ENCODE results near the gene PLAAT2.
"Not testable (repeated sequence)": the region's sequence is repeated elsewhere in the genome, so short reads cannot be mapped to it uniquely, and the experiment has no call there.

Gene PLAAT2

DNA sequence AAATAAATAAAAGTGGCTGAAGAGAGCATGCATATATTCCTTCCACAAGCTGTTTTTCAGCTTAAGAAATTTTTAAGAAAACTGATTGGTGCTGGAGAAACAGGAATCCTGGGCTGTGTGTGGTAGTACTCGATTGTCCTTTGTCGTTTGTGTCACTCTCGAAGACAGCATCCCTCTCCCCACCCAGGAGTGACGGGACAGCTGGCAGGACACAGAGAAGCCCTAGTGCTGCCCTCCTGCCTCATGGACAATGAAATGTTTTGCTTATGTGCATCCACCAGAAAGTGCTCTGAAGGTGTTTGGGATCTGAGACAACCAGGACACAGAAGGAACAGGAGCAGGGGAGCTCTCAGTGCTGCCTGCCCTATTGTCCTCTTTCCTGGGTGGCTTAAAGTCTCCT is 13.8 kb downstream of the PLAAT2 start:
- DNase-seq (ENCODE audit: low spot score): no peak

DNA sequence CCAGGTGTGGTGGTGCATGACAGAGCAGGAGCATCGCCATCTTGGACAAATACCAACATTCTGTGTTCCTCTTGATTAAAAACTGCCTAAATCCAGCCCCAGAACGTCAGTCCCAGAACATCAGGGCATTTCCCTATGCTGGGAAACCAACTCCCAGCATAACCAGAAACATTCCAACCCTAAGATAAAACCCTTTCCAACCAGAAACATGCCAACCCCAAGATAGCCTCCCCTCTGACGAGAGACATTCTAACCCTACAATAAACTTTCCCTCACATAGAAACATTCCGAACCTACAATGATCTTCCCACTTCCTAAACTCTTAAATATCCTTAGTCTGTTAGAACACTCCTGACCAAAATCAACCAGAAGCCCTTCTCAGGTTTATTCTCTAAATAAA is 15.0 kb downstream of the PLAAT2 start:
- DNase-seq (ENCODE audit: low spot score): no peak

- DNase-seq (ENCODE audit: low spot score): no peak
Observed at GRCh38 chr11:63547061-63547460, 16.1 kb downstream of the PLAAT2 start.

DNA sequence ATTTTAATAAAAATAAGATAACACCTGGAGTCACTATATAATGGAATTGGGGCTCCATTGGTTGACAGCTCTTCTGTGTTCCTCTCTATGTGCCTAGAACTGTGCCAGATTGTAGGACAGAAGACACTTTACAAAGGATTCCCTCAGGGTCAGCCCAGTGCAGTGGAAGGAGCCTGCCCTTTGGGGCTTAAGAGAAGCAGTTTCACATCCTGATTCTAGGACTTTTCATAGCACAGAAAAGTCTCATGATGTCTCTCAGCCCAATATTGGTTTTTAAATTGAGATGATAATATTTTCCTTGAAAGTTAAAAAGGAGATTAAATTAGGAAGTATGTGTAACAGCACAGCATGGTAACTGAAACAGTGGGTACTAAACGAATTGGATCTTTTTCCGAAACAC is 19.5 kb downstream of the PLAAT2 start:
- DNase-seq (ENCODE audit: low spot score): no peak

DNA sequence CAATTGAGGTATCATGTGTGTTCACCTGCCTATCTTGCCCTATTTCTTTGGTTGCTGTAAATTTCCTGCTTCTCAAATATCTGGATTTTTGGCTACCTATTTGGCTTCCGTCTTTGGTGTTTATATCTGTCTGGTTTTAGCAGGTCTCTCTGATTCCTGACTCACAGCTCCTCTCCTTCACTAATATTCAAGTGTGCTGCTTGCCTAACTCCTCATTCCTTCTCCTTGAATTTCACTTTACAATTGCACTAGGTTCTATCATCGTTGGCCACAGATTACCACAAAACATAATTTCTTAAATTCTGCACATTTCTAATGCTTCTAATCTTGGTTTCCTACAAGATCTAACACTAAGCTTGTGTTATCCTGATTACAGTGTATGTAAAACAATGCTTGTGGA is 20.7 kb downstream of the PLAAT2 start:
- not testable (repeated sequence) for DNase-seq (ENCODE audit: low spot score)

- no peak for DNase-seq (ENCODE audit: low spot score)
Observed at GRCh38 chr11:63537293-63538101, 25.7 kb downstream of the PLAAT2 start.

GRCh38 chr11:63536669-63537292 is 26.4 kb downstream of the PLAAT2 start, which contains the start of gene PLAAT4:
TSS of gene PLAAT4 (plus strand) at chr11:63536808. CDS start at chr11:63536869, 61 bp downstream.
- DNase-seq (ENCODE audit: low spot score): peak; percentile 39

DNA sequence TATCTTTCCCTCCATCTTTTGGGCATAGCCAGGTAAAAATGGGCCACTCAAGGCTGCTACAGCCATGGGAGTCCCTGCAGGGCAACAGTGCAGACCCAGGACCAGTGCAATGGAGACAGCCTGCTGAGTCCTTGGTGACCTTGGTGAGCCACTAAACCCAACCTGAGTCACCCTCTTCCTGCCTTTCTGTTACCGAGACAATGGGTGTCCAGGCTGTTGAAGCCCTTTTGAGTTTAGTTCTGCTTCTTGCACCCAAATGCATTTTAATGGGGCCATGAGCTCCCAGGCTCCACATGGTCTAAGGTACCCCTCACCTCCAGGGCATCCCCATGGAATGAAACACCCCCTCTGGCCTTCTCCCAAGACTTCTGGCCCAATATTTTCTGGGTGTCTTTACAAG is 27.4 kb downstream of the PLAAT2 start:
- DNase-seq (ENCODE audit: low spot score): no peak

DNA sequence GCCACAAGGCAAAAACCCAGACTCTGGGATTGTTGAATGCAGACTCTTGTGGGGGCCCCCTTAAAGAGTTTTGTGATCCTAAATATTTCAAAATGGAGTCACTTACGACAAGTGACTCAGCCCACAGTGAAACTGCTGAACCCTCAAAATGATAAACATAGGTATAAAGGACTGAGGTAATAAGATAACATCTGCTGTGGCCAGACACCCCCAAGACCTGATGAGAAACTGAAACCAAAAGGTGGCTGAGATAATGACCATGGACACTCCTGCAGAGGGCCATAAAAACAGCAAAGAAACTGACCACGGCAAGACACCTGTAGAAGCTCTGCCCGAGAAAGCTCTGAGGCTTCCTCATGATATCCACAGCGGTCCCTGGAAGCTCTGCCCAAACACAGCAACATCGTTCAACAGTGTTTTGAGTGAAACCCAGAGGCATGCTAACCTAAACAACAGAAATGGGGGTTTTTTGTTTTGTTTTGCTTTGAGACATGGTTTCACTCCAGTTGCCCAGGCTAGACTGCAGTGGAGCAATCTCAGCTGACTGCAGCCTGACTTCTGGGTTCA is 28.2 kb downstream of the PLAAT2 start:
- peak; percentile 27 for DNase-seq (ENCODE audit: low spot score)

DNA sequence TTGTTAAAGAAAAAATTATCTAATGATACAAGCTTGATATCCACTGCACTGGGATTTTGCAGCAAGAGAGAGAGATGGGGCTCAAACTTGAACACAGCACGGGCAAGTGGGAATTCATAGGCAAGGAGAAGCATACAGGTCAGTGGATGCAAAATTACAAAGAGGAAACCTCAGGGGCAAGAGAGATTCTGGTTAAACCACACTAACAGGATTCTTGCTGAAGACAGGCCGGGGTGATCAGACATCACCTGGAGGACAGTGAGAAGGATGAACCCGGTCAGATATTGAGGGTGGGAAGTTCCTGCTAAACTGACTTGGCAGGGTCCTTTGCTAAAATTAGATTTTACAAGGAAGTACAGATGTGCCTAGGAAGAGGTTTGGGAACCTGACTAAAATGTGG is 29.1 kb downstream of the PLAAT2 start:
- DNase-seq (ENCODE audit: low spot score): no peak

DNA sequence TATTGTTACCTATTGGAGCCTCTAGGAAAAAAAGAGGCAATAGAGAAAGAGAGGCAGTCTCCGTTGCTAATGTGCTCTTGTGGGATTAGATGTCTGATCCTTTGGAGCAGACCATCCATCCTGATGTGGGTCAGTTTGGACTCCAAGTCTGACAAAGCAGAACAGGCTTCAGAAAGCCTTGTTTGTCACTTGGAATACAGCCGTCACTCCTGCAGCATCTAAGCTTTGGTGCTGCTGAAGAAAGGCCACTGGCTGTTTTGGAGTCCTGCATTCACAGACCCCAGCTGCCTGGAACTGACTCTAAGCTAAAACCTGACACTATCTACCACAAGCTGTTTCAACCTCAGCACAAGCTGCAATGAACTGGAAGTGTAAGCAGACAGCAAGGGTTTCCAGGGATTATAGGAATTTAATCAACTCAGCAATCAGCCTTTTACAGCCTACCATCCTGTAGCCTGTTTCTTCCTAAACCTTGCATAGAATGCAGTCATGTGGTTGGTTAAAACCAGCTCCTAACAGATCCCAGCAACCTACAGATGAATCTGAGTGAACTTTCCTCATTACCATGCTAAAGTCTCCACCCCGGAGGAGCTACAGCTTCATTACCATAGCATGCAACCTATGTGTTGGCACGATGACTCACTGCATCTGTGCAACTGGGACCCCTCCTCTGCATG is 30.2 kb downstream of the PLAAT2 start:
- DNase-seq (ENCODE audit: low spot score): no peak

DNA sequence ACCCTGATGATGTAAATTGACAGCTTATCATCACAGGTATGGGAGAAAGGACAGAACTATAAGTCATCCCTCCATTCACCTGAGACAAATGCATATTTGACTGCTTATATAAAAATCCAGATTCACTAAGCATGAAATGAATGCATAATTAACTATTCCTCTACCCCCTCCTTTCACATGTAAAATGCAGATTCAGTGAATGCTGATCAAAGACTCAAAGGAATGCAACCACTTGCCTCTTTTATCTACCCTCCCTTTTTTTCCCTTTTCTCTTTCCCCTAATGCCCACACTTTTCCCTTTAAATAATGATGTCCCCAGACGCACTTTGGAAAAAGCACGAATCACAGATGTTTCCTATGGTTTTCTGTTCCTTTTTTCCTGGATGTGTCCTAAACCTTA is 31.1 kb downstream of the PLAAT2 start:
- no peak for DNase-seq (ENCODE audit: low spot score)

DNA sequence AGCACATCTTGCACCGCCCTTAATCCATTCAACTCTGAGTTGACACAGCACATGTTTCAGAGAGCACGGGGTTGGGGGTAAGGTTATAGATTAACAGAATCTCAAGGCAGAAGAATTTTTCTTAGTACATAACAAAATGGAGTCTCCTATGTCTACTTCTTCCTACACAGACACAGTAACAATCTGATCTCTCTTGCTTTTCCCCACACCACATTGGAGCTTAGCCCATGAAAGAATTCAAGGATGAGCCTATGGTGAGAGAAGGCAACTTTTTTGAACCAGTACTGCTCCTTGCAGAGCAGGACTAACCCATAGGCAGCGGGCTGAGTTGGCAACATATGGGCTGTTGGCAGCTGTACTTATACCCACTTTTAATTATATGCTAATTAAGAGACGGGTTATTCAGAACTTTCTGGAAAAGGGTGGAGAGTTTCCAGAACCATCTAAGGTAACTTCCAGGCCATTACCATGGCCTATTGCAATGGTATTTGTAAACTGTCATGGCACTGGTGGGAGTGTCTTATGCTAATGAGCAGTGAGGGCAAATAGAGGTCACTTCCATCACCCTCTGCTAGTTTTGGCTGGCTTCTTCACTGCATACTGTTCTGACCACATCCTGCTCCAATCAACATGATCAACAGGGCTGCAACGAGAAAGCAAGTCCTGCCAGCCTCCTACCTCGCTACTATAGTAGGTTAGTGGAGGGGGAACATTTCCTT is 31.9 kb downstream of the PLAAT2 start:
- peak; percentile 83 for DNase-seq (ENCODE audit: low spot score)

DNA sequence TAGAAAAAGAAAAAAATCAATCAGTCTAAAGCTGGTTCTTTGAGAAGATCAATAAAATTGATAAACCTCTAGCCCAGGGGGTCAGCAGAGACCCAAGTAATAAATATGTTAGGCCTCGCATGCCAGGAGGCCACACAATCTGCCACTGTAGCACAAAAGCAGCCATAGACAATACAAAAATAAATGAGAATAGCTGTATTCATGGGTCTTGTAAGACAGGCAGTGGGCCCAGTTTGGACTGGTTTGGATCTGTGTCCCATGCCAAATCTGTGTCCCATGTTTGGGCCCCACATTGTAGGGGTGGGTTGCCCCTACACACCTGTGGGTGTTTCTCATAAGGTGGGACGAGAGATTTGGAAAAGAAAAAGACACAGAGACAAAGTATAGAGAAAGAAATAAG is 33.2 kb downstream of the PLAAT2 start:
- DNase-seq (ENCODE audit: low spot score): no peak

- DNase-seq (ENCODE audit: low spot score): not testable (repeated sequence)
Observed at GRCh38 chr11:63529373-63529772, 33.8 kb downstream of the PLAAT2 start.

DNA sequence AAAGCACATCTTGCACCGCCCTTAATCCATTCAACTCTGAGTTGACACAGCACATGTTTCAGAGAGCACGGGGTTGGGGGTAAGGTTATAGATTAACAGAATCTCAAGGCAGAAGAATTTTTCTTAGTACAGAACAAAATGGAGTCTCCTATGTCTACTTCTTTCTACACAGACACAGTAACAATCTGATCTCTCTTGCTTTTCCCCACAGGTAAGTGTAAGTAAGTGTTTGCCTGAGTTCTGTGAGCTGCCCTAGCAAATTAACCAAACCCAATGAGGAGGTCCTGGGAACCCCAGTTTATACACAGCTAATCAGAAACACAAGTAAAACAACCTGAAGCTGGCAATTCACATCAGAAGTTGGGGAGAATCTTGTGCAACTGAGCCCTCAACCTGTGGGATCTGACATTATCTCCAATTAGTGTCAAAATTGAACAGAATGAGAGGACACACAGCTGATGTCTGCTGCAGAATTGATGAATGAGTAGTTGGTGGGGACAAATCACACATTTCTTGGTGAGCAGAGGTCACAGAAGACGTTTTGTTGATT is 34.4 kb downstream of the PLAAT2 start:
- DNase-seq (ENCODE audit: low spot score): not testable (repeated sequence)

GRCh38 chr11:63528156-63528555 is 35.0 kb downstream of the PLAAT2 start:
- not testable (repeated sequence) for DNase-seq (ENCODE audit: low spot score)

DNA sequence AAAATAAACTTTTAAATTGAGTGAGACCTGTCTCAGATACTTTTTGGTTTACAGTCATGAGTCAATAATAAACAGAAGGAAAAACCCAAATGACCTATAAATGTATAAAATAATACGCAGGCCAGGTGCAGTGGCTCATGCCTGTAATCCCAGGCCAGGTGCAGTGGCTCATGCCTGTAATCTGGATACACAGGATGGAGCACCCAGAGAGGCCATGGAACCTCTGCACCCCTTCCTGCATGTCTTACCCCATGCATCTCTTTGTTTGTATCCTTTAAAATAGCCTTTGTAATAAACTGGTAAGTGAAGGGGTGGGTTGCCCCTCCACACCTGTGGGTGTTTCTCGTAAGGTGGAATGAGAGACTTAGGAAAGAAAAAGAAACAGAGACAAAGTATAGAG is 35.5 kb downstream of the PLAAT2 start:
- no peak for DNase-seq (ENCODE audit: low spot score)

- no peak for DNase-seq (ENCODE audit: low spot score)
Observed at GRCh38 chr11:63523151-63523550, 40.0 kb downstream of the PLAAT2 start.

DNA sequence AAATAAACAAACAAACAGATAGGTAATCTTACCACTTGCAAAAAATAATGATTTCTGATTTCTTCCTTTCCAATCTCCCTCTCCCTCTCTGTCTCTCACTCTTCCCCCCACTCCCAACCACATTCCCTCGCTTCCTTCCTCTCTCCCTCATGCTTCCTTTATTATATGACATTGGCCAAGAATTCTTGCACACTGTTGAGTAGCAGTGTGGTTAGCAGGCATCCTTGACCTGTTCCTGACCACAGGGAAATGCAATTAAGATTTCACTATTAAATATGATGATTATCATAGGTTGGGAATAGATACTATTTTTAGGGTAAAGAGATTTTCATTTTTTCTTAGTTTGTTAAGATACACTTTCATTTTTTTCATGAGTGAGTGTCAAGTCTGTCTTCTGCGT is 41.3 kb downstream of the PLAAT2 start:
- no peak for DNase-seq (ENCODE audit: low spot score)

GRCh38 chr11:63520606-63521170 is 42.5 kb downstream of the PLAAT2 start:
- DNase-seq (ENCODE audit: low spot score): no peak

All from SW480 (cell line).